ENCODE measurements around the gene TREML4.

Gene TREML4

DNA sequence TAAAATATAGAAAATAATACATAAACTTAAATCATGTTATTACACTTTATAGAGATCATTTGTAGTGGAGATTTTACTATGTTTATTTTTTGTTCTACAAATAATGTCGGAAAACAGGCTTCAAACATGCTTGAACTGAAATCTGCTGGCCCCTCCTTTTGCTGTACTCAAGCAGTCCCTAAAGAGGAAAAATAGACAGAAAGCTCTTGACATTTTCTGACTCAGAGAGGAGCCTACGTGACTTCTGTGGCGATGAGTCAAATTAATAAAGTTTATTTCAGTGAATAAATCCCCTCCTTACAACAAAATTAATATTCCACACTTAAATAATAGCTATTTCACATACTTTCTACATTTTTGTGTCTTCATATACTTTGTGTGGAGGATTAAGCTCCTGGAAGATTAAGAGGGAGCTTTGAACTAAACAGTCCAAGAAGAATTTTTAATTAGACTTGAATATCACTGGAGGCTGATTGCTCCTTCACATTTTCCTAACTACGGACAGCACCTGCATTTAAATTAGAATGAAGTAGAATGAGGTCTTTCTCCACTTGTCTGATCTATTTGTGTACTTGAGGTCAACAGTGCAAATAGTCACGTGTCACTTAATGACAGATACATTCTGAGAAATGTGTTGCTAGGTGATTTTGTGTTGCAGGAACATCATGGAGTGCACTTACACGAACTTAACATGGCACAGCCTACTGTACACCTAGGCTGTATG lies 60.0 kb downstream of the TREML4 start:
- peak; percentile 7 for DNase-seq

Measured in fibroblast of skin of right biceps (primary cell).